ENCODE measurements around the gene SPECC1L.

SPECC1L gene

DNA sequence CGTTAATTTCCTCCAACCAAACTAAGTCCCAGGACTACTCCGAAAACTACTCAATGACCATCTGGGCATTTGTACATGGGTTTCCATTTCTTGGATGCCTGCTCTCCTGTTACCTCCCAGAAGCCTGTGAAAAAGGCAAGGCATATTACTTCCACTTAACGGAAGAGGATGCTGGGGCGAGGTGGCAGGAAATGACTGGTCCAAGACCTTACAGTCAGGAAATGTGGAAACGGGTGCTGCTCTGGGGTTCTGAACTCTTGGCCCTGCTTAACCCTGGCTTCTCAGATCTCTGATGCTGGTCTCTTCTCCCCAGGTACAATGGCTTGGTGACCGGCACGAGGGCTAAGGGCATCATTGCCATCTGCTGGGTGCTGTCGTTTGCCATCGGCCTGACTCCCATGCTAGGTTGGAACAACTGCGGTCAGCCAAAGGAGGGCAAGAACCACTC lies 169.7 kb downstream of the SPECC1L start:
- Histone ChIP-seq H3K4me3 (IDR thresholded peaks at IDR 0.05; ENCODE audit: insufficient read depth, low read depth, low read length) (no peak overlapping the region), H3K27me3 (ENCODE audit: insufficient read depth, low read depth) (no peaks in the 10 kb centered on the region), H3K4me2 (no peak overlapping the region), H3K27ac (no peak overlapping the region), H3K79me2 (ENCODE audit: insufficient read depth, low read depth) (peaks cover 33% of the 10 kb centered on the region), H3K36me3 (ENCODE audit: insufficient read depth) (no peaks in the 10 kb centered on the region), H3K9ac (no peak overlapping the region), H4K20me1 (ENCODE audit: insufficient read depth) (no peaks in the 10 kb centered on the region), H3K4me1 (ENCODE audit: low read depth, poor library complexity, severe bottlenecking) (peaks cover 33% of the 10 kb centered on the region), H2AFZ (ENCODE audit: low read depth) (no peak overlapping the region)
- TF ChIP-seq CTCF (conservative IDR thresholded peaks at IDR 0.05; ENCODE audit: low read depth, low read length), result no peak

GRCh38 chr22:24440718-24441405 lies 170.2 kb downstream of the SPECC1L start:
- H3K4me1 ChIP-seq (ENCODE audit: low read depth, poor library complexity, severe bottlenecking), result peaks cover 28% of the 10 kb centered on the region
- H3K4me2 ChIP-seq, result no peak overlapping the region
- H3K79me2 ChIP-seq (ENCODE audit: insufficient read depth, low read depth), result peaks cover 28% of the 10 kb centered on the region
- no peak for TF ChIP-seq CTCF (conservative IDR thresholded peaks at IDR 0.05; ENCODE audit: low read depth, low read length)
- H3K36me3 ChIP-seq (ENCODE audit: insufficient read depth), result no peaks in the 10 kb centered on the region
- no peak overlapping the region for H3K27ac ChIP-seq
- H4K20me1 ChIP-seq (ENCODE audit: insufficient read depth), result no peaks in the 10 kb centered on the region
- no peak overlapping the region for H2AFZ ChIP-seq (ENCODE audit: low read depth)
- no peaks in the 10 kb centered on the region for H3K27me3 ChIP-seq (ENCODE audit: insufficient read depth, low read depth)
- H3K9ac ChIP-seq, result no peak overlapping the region
- H3K4me3 ChIP-seq (IDR thresholded peaks at IDR 0.05; ENCODE audit: insufficient read depth, low read depth, low read length), result no peak overlapping the region

DNA sequence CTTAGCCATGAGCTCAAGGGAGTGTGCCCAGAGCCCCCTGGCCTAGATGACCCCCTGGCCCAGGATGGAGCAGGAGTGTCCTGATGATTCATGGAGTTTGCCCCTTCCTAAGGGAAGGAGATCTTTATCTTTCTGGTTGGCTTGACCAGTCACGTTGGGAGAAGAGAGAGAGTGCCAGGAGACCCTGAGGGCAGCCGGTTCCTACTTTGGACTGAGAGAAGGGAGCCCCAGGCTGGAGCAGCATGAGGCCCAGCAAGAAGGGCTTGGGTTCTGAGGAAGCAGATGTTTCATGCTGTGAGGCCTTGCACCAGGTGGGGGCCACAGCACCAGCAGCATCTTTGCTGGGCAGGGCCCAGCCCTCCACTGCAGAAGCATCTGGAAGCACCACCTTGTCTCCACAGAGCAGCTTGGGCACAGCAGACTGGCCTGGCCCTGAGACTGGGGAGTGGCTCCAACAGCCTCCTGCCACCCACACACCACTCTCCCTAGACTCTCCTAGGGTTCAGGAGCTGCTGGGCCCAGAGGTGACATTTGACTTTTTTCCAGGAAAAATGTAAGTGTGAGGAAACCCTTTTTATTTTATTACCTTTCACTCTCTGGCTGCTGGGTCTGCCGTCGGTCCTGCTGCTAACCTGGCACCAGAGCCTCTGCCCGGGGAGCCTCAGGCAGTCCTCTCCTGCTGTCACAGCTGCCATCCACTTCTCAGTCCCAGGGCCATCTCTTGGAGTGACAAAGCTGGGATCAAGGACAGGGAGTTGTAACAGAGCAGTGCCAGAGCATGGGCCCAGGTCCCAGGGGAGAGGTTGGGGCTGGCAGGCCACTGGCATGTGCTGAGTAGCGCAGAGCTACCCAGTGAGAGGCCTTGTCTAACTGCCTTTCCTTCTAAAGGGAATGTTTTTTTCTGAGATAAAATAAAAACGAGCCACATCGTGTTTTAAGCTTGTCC lies 171.0 kb downstream of the SPECC1L start:
- H3K9ac ChIP-seq, result no peak overlapping the region
- no peak overlapping the region; the same call in 1 of the 2 replicates for H3K27ac ChIP-seq
- H3K4me2 ChIP-seq, result no peak overlapping the region
- H3K4me1 ChIP-seq (ENCODE audit: low read depth, poor library complexity, severe bottlenecking), result peaks cover 19% of the 10 kb centered on the region
- no peak overlapping the region for H3K4me3 ChIP-seq (IDR thresholded peaks at IDR 0.05; ENCODE audit: insufficient read depth, low read depth, low read length)
- no peaks in the 10 kb centered on the region for H4K20me1 ChIP-seq (ENCODE audit: insufficient read depth)
- H3K79me2 ChIP-seq (ENCODE audit: insufficient read depth, low read depth), result peaks cover 19% of the 10 kb centered on the region; the same call in 1 of the 2 replicates
- H3K27me3 ChIP-seq (ENCODE audit: insufficient read depth, low read depth), result no peaks in the 10 kb centered on the region
- TF ChIP-seq CTCF (conservative IDR thresholded peaks at IDR 0.05; ENCODE audit: low read depth, low read length), result no peak
- no peaks in the 10 kb centered on the region for H3K36me3 ChIP-seq (ENCODE audit: insufficient read depth)
- H2AFZ ChIP-seq (ENCODE audit: low read depth), result no peak overlapping the region

DNA sequence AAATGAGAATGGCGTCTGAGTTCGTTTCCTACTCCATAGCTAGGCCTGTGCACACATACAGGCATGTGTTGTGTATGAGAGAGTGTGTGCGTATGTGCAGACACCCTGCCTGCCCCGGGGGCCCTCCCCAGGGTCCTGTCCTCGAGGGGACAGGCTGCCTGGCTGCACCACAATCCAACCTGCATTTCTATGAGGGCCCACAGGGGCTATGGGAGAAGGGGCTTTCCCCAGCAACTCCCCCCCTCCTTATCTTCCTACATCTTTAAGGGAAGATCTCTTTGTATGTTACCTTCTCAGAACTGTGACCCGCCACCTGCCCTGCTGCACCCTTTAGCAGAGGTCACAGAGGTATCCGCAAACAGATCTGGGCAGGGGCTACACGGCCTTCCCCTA lies 171.7 kb downstream of the SPECC1L start:
- H3K4me2 ChIP-seq, result no peak overlapping the region
- TF ChIP-seq CTCF (conservative IDR thresholded peaks at IDR 0.05; ENCODE audit: low read depth, low read length), result no peak
- no peaks in the 10 kb centered on the region for H3K27me3 ChIP-seq (ENCODE audit: insufficient read depth, low read depth)
- peaks cover 13% of the 10 kb centered on the region for H3K4me1 ChIP-seq (ENCODE audit: low read depth, poor library complexity, severe bottlenecking)
- no peak overlapping the region for H2AFZ ChIP-seq (ENCODE audit: low read depth)
- H4K20me1 ChIP-seq (ENCODE audit: insufficient read depth), result no peaks in the 10 kb centered on the region
- no peak overlapping the region for H3K9ac ChIP-seq
- peaks cover 13% of the 10 kb centered on the region; the same call in 1 of the 2 replicates for H3K79me2 ChIP-seq (ENCODE audit: insufficient read depth, low read depth)
- no peak overlapping the region for H3K4me3 ChIP-seq (IDR thresholded peaks at IDR 0.05; ENCODE audit: insufficient read depth, low read depth, low read length)
- H3K36me3 ChIP-seq (ENCODE audit: insufficient read depth), result no peaks in the 10 kb centered on the region
- no peak overlapping the region for H3K27ac ChIP-seq

All from KMS-11 (cell line).